CD4-positive, alpha-beta memory T cell (primary cell): ENCODE measurements around the gene DSC2. TPM values are rescaled to one million over a fixed set of nuclear protein-coding genes. Genes with fewer than 3 reads are reported as not detected.

Source experiments
- CTCF ChIA-PET: fragments of 350-600 bp; sonication (Branson Sonifier 250); formaldehyde crosslinking; loops from one replicate; lab custom pipeline; 2021; ENCODE audit warnings: inconsistent platforms; ENCODE audit not compliant: partially characterized antibody; lab: Charles Lee
- POLR2A ChIA-PET: fragments of 350-600 bp; sonication (Branson Sonifier 250); formaldehyde crosslinking; loops from one replicate; lab custom pipeline; 2021; ENCODE audit not compliant: partially characterized antibody; lab: Charles Lee
- DNase-seq, 5 donors: peaks; one replicate each; pipeline versions ENCODE4 v3.0.0 to v3.0.0-alpha.2; 2020 to 2022; ENCODE audit warnings: mixed read lengths in 1 of 5
- H3K27ac ChIP-seq: one replicate; pipeline ENCODE4 v1.7.0; 2013; ENCODE audit warnings: low read depth, low read length
- H3K27me3 ChIP-seq: 2 replicates; pipeline ENCODE4 v1.7.0; 2013; ENCODE audit warnings: mild to moderate bottlenecking, low read length, moderate library complexity; ENCODE audit not compliant: insufficient read depth
- H3K36me3 ChIP-seq: 2 replicates; pipeline ENCODE4 v1.7.0; 2013; ENCODE audit warnings: mild to moderate bottlenecking, low read length, moderate library complexity; ENCODE audit not compliant: insufficient read depth
- H3K4me1 ChIP-seq: 2 replicates; pipeline ENCODE4 v1.7.0; 2013; ENCODE audit warnings: mild to moderate bottlenecking, low read length, moderate library complexity; ENCODE audit not compliant: insufficient read depth
- H3K4me3 ChIP-seq, 2 donors: one replicate each; pipeline ENCODE4 v1.7.0; 2013; ENCODE audit warnings: low read length in 2 of 2, mild to moderate bottlenecking in 1 of 2
- H3K9me3 ChIP-seq, 2 donors: one replicate each; pipeline ENCODE4 v1.7.0; 2013; ENCODE audit warnings: low read length in 2 of 2, control low read depth in 1 of 2; ENCODE audit not compliant: control insufficient read depth in 1 of 2
- H3K27ac Mint-ChIP-seq, 7 donors: one replicate each; pipeline ENCODE4 v1.8.0; 2020 to 2021; ENCODE audit warnings: mixed read lengths in 7 of 7, mild to moderate bottlenecking in 6 of 7, inconsistent platforms in 3 of 7, moderate library complexity in 3 of 7
- H3K27me3 Mint-ChIP-seq, 2 donors: one replicate each; pipeline ENCODE4 v1.8.0; 2020 to 2021; ENCODE audit warnings: mixed read lengths in 2 of 2
- H3K36me3 Mint-ChIP-seq, 2 donors: one replicate each; pipeline ENCODE4 v1.8.0; 2020 to 2021; ENCODE audit warnings: mixed read lengths in 2 of 2, inconsistent platforms in 1 of 2, mild to moderate bottlenecking in 1 of 2
- H3K4me1 Mint-ChIP-seq, 4 donors: one replicate each; pipeline ENCODE4 v1.8.0; 2020 to 2021; ENCODE audit warnings: mixed read lengths in 4 of 4, mild to moderate bottlenecking in 1 of 4
- H3K4me3 Mint-ChIP-seq, 8 donors: one replicate each; pipeline ENCODE4 v1.8.0; 2020 to 2021; ENCODE audit warnings: mixed read lengths in 8 of 8, mild to moderate bottlenecking in 7 of 8, moderate library complexity in 6 of 8, inconsistent platforms in 3 of 8
- H3K9me3 Mint-ChIP-seq, 8 donors: one replicate each; pipeline ENCODE4 v1.8.0; 2020 to 2021; ENCODE audit warnings: mixed read lengths in 8 of 8, mild to moderate bottlenecking in 5 of 8, inconsistent platforms in 3 of 8, moderate library complexity in 1 of 8
- intact Hi-C: fragments of 100-400 bp; cut with micrococcal nuclease; formaldehyde crosslinking; loops from one replicate; pipeline ENCODE4 v1.15.1; 2023
- polyA plus RNA-seq, 2 donors: library from polyadenylated mRNA; unstranded; fragments of 300-500 nt; fragmentation: Illumina TruSeq; gene quantifications; one replicate each; pipeline ENCODE4 v1.2.3, GENCODE V29; 2021
- total RNA-seq, 2 experiments: library from RNA; stranded (reverse); gene quantifications; one replicate each; pipeline ENCODE4 v1.2.3, GENCODE V29; 2021

Gene DSC2
- total and polyA plus RNA-seq, 4 experiments from 2014 or later, result not detected

GRCh38 chr18:31070206-31070605 is 32.0 kb downstream of the DSC2 start:
- no peaks in the 10 kb centered on the region for H3K4me1 Mint-ChIP-seq
- no peak overlapping the region for H3K4me3 Mint-ChIP-seq
- intact Hi-C loops, result no loop called here
- ChIA-PET CTCF (no interaction called here), POLR2A (no interaction called here)
- H3K27me3 ChIP-seq, result no peaks in the 10 kb centered on the region
- peaks cover 0 to 16% (median 5%) of the 10 kb centered on the region in 8 donors for H3K9me3 Mint-ChIP-seq
- no peaks in the 10 kb centered on the region for H3K36me3 Mint-ChIP-seq
- no peaks in the 10 kb centered on the region for H3K9me3 ChIP-seq
- H3K36me3 ChIP-seq, result no peaks in the 10 kb centered on the region
- no peak overlapping the region for H3K4me3 ChIP-seq
- DNase-seq, result no peak
- no peak overlapping the region for H3K27ac Mint-ChIP-seq
- no peaks in the 10 kb centered on the region for H3K27me3 Mint-ChIP-seq
- H3K4me1 ChIP-seq, result no peaks in the 10 kb centered on the region
- H3K27ac ChIP-seq, result no peak overlapping the region

DNA sequence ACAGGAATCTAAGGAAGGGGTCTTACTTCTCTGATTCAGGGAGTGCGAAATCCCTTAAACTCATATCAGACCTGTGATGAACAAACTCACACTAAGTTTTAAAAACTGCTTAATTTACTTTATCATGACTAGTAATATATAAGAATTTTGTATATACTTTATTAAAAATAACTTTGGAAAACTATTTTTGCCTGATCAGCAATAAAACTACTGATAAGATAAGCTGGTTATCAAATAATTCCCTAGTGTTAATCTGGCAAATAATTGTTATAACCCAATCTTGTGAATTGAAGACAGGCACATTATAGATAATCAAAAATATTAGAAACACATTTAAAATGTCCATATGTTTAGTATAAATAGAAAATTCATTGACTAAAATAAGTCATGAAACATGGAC is 36.0 kb downstream of the DSC2 start:
- POLR2A ChIA-PET, result interaction anchor here (0.5 kb wide), 1 partner anchor 32 kb away, joined by 3 read pairs; no protein-coding TSS in a partner anchor

DNA sequence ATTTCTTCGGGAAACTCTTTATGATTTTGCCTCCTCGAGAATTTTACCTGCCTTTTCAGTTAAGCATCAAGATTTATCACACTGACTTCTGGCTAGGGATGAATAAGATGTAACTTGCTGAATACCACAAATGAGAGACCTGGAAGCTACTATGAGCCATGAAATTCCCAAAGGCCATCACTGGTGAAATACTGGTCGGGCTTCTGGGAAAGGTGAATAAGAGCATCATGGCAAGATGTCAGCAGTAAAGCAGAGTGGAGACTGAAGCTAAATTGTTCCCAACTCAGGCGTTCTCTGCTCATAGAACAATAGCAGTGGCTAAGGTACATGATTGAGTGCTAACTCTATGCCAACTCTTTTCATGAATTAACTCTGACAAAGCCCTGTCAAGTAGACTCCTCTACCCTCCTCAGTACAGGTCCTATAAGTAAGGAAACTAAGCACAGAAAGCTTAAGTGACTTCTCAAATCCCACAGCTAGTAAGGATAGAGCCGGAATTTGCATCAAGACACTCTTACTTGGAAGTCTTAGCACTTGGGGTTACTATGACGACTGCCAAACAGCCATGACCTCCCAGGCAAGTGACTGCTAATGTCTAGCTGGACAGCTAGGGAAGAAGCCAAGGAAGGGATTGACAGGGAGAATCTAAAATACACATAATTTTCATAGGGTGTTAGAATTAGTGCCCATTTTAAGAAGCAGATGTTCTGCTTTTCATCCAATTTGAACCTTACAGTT is 37.0 kb downstream of the DSC2 start:
- Mint-ChIP-seq H3K4me1 (no peaks in the 10 kb centered on the region), H3K4me3 (no peak overlapping the region), H3K9me3 (peaks cover 0 to 12% (median 7%) of the 10 kb centered on the region in 8 donors), H3K27me3 (no peaks in the 10 kb centered on the region), H3K27ac (no peak overlapping the region), H3K36me3 (no peaks in the 10 kb centered on the region)
- intact Hi-C loops, result no loop called here
- Histone ChIP-seq H3K36me3 (no peaks in the 10 kb centered on the region), H3K4me1 (no peaks in the 10 kb centered on the region), H3K27ac (no peak overlapping the region), H3K27me3 (no peaks in the 10 kb centered on the region), H3K9me3 (no peaks in the 10 kb centered on the region), H3K4me3 (no peak overlapping the region)
- DNase-seq, result no peak
- ChIA-PET POLR2A (no interaction called here), CTCF (no interaction called here)

More for the DNA sequence above, 36.0 kb downstream of the DSC2 start:
- H3K9me3 ChIP-seq, result no peaks in the 10 kb centered on the region
- H3K27ac ChIP-seq, result no peak overlapping the region
- no peaks in the 10 kb centered on the region for H3K4me1 Mint-ChIP-seq
- H3K4me3 Mint-ChIP-seq, result no peak overlapping the region
- no peaks in the 10 kb centered on the region for H3K27me3 Mint-ChIP-seq
- H3K9me3 Mint-ChIP-seq, result peaks cover 0 to 12% (median 5%) of the 10 kb centered on the region in 8 donors
- H3K4me3 ChIP-seq, result no peak overlapping the region
- H3K36me3 ChIP-seq, result no peaks in the 10 kb centered on the region
- no peak overlapping the region for H3K27ac Mint-ChIP-seq
- H3K4me1 ChIP-seq, result no peaks in the 10 kb centered on the region
- no peaks in the 10 kb centered on the region for H3K36me3 Mint-ChIP-seq
- intact Hi-C loops, result no loop called here
- no peaks in the 10 kb centered on the region for H3K27me3 ChIP-seq
- CTCF ChIA-PET, result no interaction called here
- DNase-seq, result no peak

GRCh38 chr18:31064130-31064529 is 38.1 kb downstream of the DSC2 start:
- no peaks in the 10 kb centered on the region for H3K4me1 ChIP-seq
- no peak overlapping the region for H3K27ac ChIP-seq
- ChIA-PET CTCF (no interaction called here), POLR2A (no interaction called here)
- H3K9me3 ChIP-seq, result no peaks in the 10 kb centered on the region
- no peaks in the 10 kb centered on the region for H3K36me3 Mint-ChIP-seq
- no peak overlapping the region for H3K27ac Mint-ChIP-seq
- no peaks in the 10 kb centered on the region for H3K27me3 Mint-ChIP-seq
- no peaks in the 10 kb centered on the region for H3K4me1 Mint-ChIP-seq
- no peak overlapping the region for H3K4me3 ChIP-seq
- peaks cover 0 to 12% (median 6%) of the 10 kb centered on the region in 8 donors for H3K9me3 Mint-ChIP-seq
- intact Hi-C loops, result no loop called here
- H3K4me3 Mint-ChIP-seq, result no peak overlapping the region
- no peak for DNase-seq
- H3K36me3 ChIP-seq, result no peaks in the 10 kb centered on the region
- H3K27me3 ChIP-seq, result no peaks in the 10 kb centered on the region

- H3K27ac Mint-ChIP-seq, result no peak overlapping the region
- no peaks in the 10 kb centered on the region for H3K9me3 ChIP-seq
These were observed 40.3 kb downstream of the DSC2 start for GRCh38 chr18:31061945-31062344.

GRCh38 chr18:31058897-31059296 is 43.3 kb downstream of the DSC2 start:
- H3K9me3 Mint-ChIP-seq, result peaks cover 0 to 13% (median 7%) of the 10 kb centered on the region in 8 donors
- intact Hi-C loops, result no loop called here
- ChIA-PET CTCF (no interaction called here), POLR2A (no interaction called here)
- DNase-seq, result no peak
- no peaks in the 10 kb centered on the region for H3K9me3 ChIP-seq
- H3K4me1 ChIP-seq, result no peaks in the 10 kb centered on the region
- H3K36me3 ChIP-seq, result no peaks in the 10 kb centered on the region
- H3K4me3 ChIP-seq, result no peak overlapping the region
- no peak overlapping the region for H3K4me3 Mint-ChIP-seq
- H3K27ac ChIP-seq, result no peak overlapping the region
- H3K27me3 Mint-ChIP-seq, result no peaks in the 10 kb centered on the region
- H3K4me1 Mint-ChIP-seq, result no peaks in the 10 kb centered on the region
- no peaks in the 10 kb centered on the region for H3K27me3 ChIP-seq
- no peak overlapping the region for H3K27ac Mint-ChIP-seq
- no peaks in the 10 kb centered on the region for H3K36me3 Mint-ChIP-seq

More at GRCh38 chr18:31061945-31062344, 40.3 kb downstream of the DSC2 start:
- Histone ChIP-seq H3K4me3 (no peak overlapping the region), H3K27ac (no peak overlapping the region), H3K27me3 (no peaks in the 10 kb centered on the region), H3K4me1 (no peaks in the 10 kb centered on the region), H3K36me3 (no peaks in the 10 kb centered on the region)
- Mint-ChIP-seq H3K4me3 (no peak overlapping the region), H3K9me3 (peaks cover 0 to 12% (median 7%) of the 10 kb centered on the region in 8 donors), H3K4me1 (no peaks in the 10 kb centered on the region), H3K36me3 (no peaks in the 10 kb centered on the region), H3K27me3 (no peaks in the 10 kb centered on the region)
- ChIA-PET CTCF (no interaction called here), POLR2A (no interaction called here)
- DNase-seq, result no peak
- intact Hi-C loops, result no loop called here

DNA sequence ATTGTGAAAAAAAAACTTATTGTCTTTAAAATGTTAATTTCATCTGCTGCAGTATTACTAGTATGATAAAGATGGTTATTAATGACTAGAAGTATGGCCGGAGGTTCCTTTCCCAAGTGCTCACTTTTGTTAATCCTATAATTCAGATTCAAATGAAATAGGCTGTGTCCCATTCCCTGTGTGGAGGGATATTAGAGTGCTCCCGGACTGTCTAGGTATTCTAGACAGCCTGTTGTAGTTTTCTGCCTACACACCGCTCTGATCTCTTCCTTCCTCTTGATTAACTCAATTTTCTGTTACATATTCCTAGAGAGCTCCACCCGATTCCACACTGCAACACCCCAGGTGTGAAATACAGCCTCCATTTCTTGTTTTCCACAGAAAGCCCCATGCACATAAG is 44.3 kb downstream of the DSC2 start:
- Histone ChIP-seq H3K9me3 (no peaks in the 10 kb centered on the region), H3K27me3 (no peaks in the 10 kb centered on the region), H3K4me3 (no peak overlapping the region), H3K36me3 (no peaks in the 10 kb centered on the region), H3K4me1 (no peaks in the 10 kb centered on the region), H3K27ac (no peak overlapping the region)
- no peak overlapping the region for H3K27ac Mint-ChIP-seq
- no peak overlapping the region for H3K4me3 Mint-ChIP-seq
- H3K9me3 Mint-ChIP-seq, result peaks cover 2 to 13% (median 6%) of the 10 kb centered on the region in 8 donors
- ChIA-PET CTCF (no interaction called here), POLR2A (no interaction called here)
- H3K36me3 Mint-ChIP-seq, result no peaks in the 10 kb centered on the region
- H3K27me3 Mint-ChIP-seq, result no peaks in the 10 kb centered on the region
- intact Hi-C loops, result no loop called here
- no peaks in the 10 kb centered on the region for H3K4me1 Mint-ChIP-seq
- no peak for DNase-seq
